T-helper 2 cell (primary cell): ENCODE results near the gene MORC3.

Experiments
- DNase-seq, 5 experiments: peaks; one replicate each; pipeline versions ENCODE4 v3.0.0 to v3.0.0-alpha.2; 2012 to 2022

Gene MORC3

DNA sequence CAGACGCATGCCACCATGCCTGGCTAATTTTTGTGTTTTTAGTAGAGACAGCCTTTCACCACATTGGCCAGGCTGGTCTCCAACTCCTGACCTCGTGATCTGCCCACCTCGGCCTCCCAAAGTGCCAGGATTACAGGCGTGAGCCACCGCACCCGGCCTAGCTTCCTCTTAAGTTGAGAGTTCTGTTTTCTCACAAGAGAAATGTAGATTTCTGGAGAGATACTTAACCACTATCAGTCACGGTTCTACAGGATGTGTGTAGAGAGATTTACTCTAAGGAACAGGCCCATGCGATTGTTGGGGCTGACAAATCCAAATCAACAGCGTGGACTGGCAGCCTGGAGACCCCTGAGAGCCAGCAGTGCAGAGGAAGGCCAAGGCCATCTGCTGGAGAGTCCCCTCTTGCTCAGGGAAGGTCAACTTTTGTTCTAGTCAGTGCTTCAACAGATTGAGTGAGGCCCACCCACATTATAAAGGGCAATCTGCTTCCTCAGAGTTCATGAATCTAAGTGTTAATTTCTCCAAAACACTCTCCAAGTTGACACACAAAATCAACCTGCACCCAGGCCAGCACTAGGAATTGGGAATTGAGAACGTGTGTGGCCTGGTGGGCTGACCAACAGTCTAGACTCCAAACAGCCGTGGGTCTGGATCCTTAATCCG, 103.9 kb downstream of the MORC3 start:
- peak in 1 of 5 experiments; percentile 79 for DNase-seq

GRCh38 chr21:36424592-36424991, 104.6 kb downstream of the MORC3 start:
- DNase-seq: no peak

- DNase-seq: no peak
Observed at GRCh38 chr21:36425286-36425685, 105.3 kb downstream of the MORC3 start.
